ENCODE data around the gene PRSS21.

GRCh38 chr16:2771496-2772402, 45.3 kb upstream of the PRSS21 start:
- TF ChIP-seq CTCF (IDR thresholded peaks at IDR 0.05) (no peak), POLR2AphosphoS5 (IDR thresholded peaks at IDR 0.05) (no peak), POLR2A (IDR thresholded peaks at IDR 0.05) (no peak), EP300 (IDR thresholded peaks at IDR 0.05) (no peak)

Data from sigmoid colon (tissue), 4 donors.